Inflammatory macrophage (primary cell): ENCODE data around the gene CD8A.
A peak's percentile ranks its signal among the peaks of the same experiment; 100 is the strongest.

ENCODE experiments used
- DNase-seq, 2 donors: peaks; one replicate each; pipeline ENCODE4 v3.0.0-alpha.2; 2020 to 2022

CD8A gene

GRCh38 chr2:86808315-86809161 is 17.8 kb upstream of the CD8A start:
- peak; percentile 79 to 81 for DNase-seq

- peak in 1 of 2 donors; percentile 13 for DNase-seq
Observed at GRCh38 chr2:86807468-86808275, 17.0 kb upstream of the CD8A start.

- no peak for DNase-seq
Observed at GRCh38 chr2:86807133-86807467, 16.4 kb upstream of the CD8A start.

- no peak for DNase-seq
Observed at GRCh38 chr2:86806059-86806857, 15.5 kb upstream of the CD8A start.

DNA sequence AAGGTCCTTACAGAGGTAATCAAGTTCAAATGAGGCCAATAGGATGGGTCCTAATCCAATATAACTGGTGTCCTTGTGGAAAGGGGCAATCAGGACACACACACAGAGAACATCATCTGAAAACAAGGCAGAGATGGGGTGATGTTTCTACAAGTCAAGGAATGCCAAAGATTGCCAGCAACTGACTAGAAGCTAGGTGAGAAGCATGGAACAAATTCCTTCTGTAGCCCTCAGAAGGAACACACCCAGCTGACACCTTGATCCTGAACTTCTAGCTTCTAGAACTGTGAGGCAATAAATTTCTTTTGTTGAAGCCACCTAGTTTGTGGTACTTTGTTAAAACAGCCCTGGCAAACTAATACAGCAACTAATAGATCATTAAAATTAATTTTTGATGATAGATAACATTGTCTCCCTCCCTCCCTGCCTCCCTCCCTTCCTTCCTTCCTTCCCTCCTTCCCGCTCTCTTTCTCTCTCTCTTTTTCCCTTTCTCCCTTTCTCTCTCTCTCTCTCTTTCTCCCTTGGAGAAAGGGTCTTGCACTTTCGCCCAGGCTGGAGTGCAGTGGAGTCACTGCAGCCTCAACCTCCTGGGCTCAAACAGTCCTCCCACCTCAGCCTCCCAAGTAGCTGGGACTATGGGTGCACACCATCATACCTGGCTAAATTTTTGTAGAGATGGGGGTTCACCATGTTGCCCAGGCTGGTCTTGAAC is 10.3 kb upstream of the CD8A start:
- DNase-seq: no peak

DNA sequence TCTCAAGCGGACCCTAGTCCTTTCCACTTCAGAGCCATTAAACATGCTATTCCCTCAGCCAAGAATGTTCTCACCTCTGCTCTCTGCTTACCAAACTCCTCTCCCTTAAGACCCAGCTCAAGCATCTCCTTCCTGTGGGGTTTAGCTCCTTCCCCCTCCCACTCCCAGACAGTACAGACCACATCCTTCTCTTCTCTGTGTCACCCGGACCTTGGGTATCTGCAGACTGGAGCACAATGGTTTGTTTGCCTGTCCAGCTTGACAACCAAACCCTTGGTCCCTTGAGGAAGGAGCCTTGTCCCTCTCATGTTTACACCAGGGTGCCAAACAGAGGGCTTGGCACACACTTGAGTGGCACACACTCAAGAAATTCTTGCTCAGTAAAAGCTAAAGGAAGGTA is 4.1 kb upstream of the CD8A start:
- DNase-seq: no peak

DNA sequence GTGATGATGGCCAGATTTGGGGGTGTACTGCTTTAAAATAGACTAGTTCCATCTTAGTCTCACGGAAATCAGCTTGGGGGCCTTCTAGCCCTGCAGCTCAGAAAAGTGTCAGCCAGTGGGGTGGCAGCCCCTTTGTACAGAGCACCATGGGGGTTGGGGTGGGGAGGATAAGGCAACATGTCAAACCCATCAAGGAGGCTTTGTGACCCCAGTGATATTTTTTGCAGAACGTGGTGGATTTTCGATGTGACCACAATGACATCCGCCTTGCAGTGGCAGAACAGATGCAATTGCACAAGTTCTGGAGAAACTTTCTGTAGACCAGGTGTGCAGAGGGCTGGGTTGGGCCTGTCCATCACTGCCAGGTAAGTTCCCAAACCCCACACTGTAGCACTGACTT is 3.0 kb upstream of the CD8A start:
- DNase-seq: no peak

DNA sequence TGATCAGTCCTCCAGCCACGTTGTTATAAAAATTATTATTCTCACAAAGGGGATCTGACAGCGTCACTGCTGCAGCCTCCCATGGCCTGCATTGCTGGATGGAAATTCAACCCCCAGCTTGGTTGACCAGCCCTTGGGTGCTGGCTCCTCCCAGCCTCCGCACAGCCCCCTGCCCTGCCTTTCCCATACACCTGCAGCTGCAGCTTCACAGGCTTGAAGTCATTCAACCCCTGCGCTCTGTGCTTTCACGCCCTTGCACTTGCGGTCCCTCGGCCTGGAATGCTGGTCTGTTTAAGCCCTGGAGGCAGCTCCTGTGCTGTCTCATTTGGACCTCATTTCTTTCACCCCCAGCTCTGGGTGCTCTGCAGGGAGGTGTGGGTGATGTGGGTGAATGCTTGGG is 860 bp upstream of the CD8A start:
- no peak for DNase-seq

GRCh38 chr2:86790134-86790675 is 508 bp downstream of the CD8A start:
- DNase-seq: no peak

DNA sequence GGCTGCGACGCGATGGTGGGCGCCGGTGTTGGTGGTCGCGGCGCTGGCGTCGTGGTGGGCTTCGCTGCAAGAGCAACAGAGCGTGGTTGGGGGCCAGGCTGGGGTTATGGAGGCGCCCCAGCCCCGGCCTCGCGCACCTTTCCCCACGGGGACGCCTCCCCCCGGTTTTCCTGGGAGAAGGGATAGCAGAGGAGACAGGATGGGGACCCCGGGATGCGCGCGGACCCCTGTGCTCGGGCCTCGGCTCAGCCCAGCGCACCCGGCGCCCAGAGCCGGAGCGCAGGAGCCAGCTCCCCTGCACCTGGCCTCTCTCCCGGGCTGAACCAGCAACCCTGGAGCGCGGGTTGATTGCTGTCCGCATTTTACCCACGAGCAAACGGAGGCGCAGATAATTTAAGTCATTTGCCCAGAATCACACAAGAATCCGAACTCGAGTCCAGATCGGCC is 1.0 kb downstream of the CD8A start:
- DNase-seq: no peak

DNA sequence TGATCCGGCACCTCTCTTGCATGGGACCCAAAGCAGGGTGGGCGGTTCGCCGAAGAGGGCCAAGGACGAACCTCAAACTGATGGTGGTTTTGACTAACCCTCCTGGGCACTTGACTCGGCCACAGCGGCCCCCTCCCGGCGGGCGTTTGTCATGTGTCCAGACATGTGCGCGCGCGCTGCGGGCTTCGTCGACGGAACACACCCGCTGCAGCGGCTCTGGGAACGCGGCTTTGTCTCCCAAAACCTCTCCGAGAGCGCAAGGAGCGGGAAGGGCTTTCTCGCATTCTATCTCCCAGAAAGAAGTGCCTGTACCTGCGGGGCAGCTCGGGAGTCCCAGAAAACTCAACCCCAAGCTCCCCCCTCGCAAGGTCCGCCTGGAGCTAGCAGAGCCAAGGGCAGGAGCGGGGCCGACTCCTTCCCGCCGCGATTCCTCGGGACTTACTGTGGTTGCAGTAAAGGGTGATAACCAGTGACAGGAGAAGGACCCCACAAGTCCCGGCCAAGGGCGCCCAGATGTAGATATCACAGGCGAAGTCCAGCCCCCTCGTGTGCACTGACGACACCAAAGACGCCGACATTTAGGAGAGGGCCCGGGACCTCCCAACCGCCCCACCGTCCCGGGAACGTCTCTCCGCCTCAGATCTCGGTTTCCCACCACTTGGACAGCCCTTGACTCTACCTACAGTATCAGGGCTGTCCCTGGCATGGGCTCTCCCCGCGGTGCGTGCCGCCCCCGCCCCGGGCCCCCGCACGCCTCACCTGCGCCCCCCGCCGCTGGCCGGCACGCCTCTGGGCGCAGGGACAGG is 1.6 kb downstream of the CD8A start:
- no peak for DNase-seq

DNA sequence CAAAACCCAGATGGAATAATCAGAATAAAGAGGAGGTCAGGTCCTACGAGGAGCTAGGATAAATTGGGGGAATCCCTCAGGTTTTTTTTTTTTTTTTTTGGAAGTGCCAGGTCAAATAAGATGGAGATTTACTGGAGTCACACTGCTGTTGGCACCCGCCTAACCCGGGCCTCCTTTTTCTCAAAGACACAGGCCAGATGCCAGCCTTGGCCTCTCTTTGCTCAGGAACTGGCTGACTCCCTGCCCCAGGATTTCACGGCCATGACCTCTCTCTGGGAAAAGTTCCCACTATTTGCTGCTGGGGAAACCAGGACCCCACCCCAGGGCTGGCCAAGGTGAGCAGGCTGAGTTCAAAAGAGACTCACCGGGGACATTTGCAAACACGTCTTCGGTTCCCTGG is 2.5 kb downstream of the CD8A start:
- no peak for DNase-seq

- DNase-seq: peak; percentile 52 to 65
Observed at GRCh38 chr2:86787736-86788135, 3.0 kb downstream of the CD8A start.

GRCh38 chr2:86786001-86786536 is 4.6 kb downstream of the CD8A start:
- peak in 1 of 2 donors; percentile 2 for DNase-seq

GRCh38 chr2:86785456-86785855 is 5.3 kb downstream of the CD8A start:
- DNase-seq: no peak

- DNase-seq: peak in 1 of 2 donors; percentile 1
Observed at GRCh38 chr2:86783615-86784339, 6.9 kb downstream of the CD8A start.

GRCh38 chr2:86782748-86783147 is 8.0 kb downstream of the CD8A start:
- DNase-seq: no peak

- peak in 1 of 2 donors; percentile 3 for DNase-seq
Observed at GRCh38 chr2:86781363-86781762, 9.3 kb downstream of the CD8A start.

DNA sequence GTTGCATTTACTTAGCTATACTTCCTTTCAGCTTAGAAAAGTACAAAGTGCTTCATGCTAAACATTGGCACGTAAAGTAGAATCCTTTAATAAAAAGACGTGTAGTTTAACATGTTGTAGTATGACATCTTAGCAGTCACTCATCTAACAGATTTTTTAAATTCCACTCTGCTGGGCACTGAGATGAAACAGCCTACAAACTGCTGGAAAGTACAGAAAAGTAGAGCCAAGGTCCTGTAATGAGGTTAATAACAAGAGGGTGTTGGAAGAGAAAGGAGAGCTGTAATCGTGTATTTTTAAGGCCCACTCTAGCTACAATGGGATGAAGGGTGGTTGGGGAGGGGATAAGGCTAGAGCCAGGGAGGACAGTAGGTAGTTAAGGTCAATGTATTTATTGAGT is 10.7 kb downstream of the CD8A start:
- DNase-seq: no peak

DNA sequence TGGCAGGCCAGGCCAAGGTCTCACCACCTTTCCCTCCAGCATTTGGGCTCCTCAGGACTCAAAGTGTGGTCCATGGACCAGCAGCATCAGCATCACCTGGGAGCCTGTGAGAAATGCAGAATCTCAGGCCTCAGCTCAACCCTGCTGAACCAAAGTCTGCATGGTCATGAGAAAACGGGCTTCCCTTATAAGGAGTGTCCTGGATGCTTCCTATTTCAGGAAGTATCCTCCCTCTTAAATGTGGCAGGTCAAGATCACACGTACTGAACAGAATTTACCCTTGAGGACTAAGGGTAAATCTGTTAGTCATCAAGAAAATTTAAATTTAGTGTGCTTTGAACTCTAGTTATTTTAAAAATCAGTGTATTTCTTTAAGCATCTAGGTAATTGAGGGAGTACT is 11.8 kb downstream of the CD8A start:
- peak in 1 of 2 donors; percentile 7 for DNase-seq
